ENCODE data around the gene EXOC4.
"Not testable (repeated sequence)": the region's sequence is repeated elsewhere in the genome, so short reads cannot be mapped to it uniquely, and the experiment has no call there.

The EXOC4 gene

GRCh38 chr7:133328021-133328420, 75.1 kb downstream of the EXOC4 start:
- H3K36me3 ChIP-seq (ENCODE audit: control insufficient read depth in 2 of 2, insufficient read depth in 2 of 2, low read length in 2 of 2), result peaks cover 0 to 12% of the 10 kb centered on the region in 2 donors
- H3K27ac ChIP-seq (ENCODE audit: low read depth in 2 of 2, low read length in 2 of 2); H3K4me1 ChIP-seq (ENCODE audit: control insufficient read depth in 2 of 2, insufficient read depth in 2 of 2, low read length in 2 of 2); H3K27me3 ChIP-seq (ENCODE audit: control insufficient read depth in 2 of 2, insufficient read depth in 2 of 2, low read length in 2 of 2); H3K9me3 ChIP-seq (ENCODE audit: control insufficient read depth in 2 of 2, low read length in 2 of 2); H3K9ac ChIP-seq (ENCODE audit: low read depth in 1 of 2, low read length in 2 of 2); H3K4me3 ChIP-seq (ENCODE audit: low read length in 2 of 2): not testable (repeated sequence)

GRCh38 chr7:133330085-133330484, 77.2 kb downstream of the EXOC4 start:
- Histone ChIP-seq H3K36me3 (ENCODE audit: control insufficient read depth in 2 of 2, insufficient read depth in 2 of 2, low read length in 2 of 2) (peaks cover 5 to 10% of the 10 kb centered on the region in 2 donors), H3K4me1 (ENCODE audit: control insufficient read depth in 2 of 2, insufficient read depth in 2 of 2, low read length in 2 of 2) (no peaks in the 10 kb centered on the region), H3K4me3 (ENCODE audit: low read length in 2 of 2) (no peak overlapping the region)

GRCh38 chr7:133331861-133332260, 79.0 kb downstream of the EXOC4 start:
- Histone ChIP-seq H3K9me3 (ENCODE audit: control insufficient read depth in 2 of 2, low read length in 2 of 2) (no peaks in the 10 kb centered on the region), H3K27me3 (ENCODE audit: control insufficient read depth in 2 of 2, insufficient read depth in 2 of 2, low read length in 2 of 2) (no peaks in the 10 kb centered on the region), H3K36me3 (ENCODE audit: control insufficient read depth in 2 of 2, insufficient read depth in 2 of 2, low read length in 2 of 2) (peaks cover 4 to 5% of the 10 kb centered on the region in 2 donors), H3K27ac (ENCODE audit: low read depth in 2 of 2, low read length in 2 of 2) (no peak overlapping the region), H3K9ac (ENCODE audit: low read depth in 1 of 2, low read length in 2 of 2) (no peak overlapping the region), H3K4me3 (ENCODE audit: low read length in 2 of 2) (no peak overlapping the region), H3K4me1 (ENCODE audit: control insufficient read depth in 2 of 2, insufficient read depth in 2 of 2, low read length in 2 of 2) (no peaks in the 10 kb centered on the region)

More at GRCh38 chr7:133330085-133330484, 77.2 kb downstream of the EXOC4 start:
- Histone ChIP-seq H3K9ac (ENCODE audit: low read depth in 1 of 2, low read length in 2 of 2) (no peak overlapping the region), H3K9me3 (ENCODE audit: control insufficient read depth in 2 of 2, low read length in 2 of 2) (no peaks in the 10 kb centered on the region), H3K27ac (ENCODE audit: low read depth in 2 of 2, low read length in 2 of 2) (no peak overlapping the region), H3K27me3 (ENCODE audit: control insufficient read depth in 2 of 2, insufficient read depth in 2 of 2, low read length in 2 of 2) (no peaks in the 10 kb centered on the region)

GRCh38 chr7:133339772-133340171, 86.9 kb downstream of the EXOC4 start:
- Histone ChIP-seq H3K4me3 (ENCODE audit: low read length in 2 of 2) (no peak overlapping the region), H3K4me1 (ENCODE audit: control insufficient read depth in 2 of 2, insufficient read depth in 2 of 2, low read length in 2 of 2) (no peaks in the 10 kb centered on the region), H3K9me3 (ENCODE audit: control insufficient read depth in 2 of 2, low read length in 2 of 2) (no peaks in the 10 kb centered on the region), H3K36me3 (ENCODE audit: control insufficient read depth in 2 of 2, insufficient read depth in 2 of 2, low read length in 2 of 2) (peaks cover under 1 to 6% of the 10 kb centered on the region in 2 donors), H3K27ac (ENCODE audit: low read depth in 2 of 2, low read length in 2 of 2) (no peak overlapping the region), H3K9ac (ENCODE audit: low read depth in 1 of 2, low read length in 2 of 2) (no peak overlapping the region), H3K27me3 (ENCODE audit: control insufficient read depth in 2 of 2, insufficient read depth in 2 of 2, low read length in 2 of 2) (no peaks in the 10 kb centered on the region)

GRCh38 chr7:133344275-133344674, 91.4 kb downstream of the EXOC4 start:
- Histone ChIP-seq H3K9me3 (ENCODE audit: control insufficient read depth in 2 of 2, low read length in 2 of 2) (no peaks in the 10 kb centered on the region), H3K27ac (ENCODE audit: low read depth in 2 of 2, low read length in 2 of 2) (no peak overlapping the region), H3K4me1 (ENCODE audit: control insufficient read depth in 2 of 2, insufficient read depth in 2 of 2, low read length in 2 of 2) (no peaks in the 10 kb centered on the region), H3K9ac (ENCODE audit: low read depth in 1 of 2, low read length in 2 of 2) (no peak overlapping the region), H3K27me3 (ENCODE audit: control insufficient read depth in 2 of 2, insufficient read depth in 2 of 2, low read length in 2 of 2) (no peaks in the 10 kb centered on the region), H3K4me3 (ENCODE audit: low read length in 2 of 2) (no peak overlapping the region), H3K36me3 (ENCODE audit: control insufficient read depth in 2 of 2, insufficient read depth in 2 of 2, low read length in 2 of 2) (peaks cover 0 to 2% of the 10 kb centered on the region in 2 donors)

- no peak overlapping the region for H3K27ac ChIP-seq (ENCODE audit: low read depth in 2 of 2, low read length in 2 of 2)
- H3K36me3 ChIP-seq (ENCODE audit: control insufficient read depth in 2 of 2, insufficient read depth in 2 of 2, low read length in 2 of 2), result no peaks in the 10 kb centered on the region
- no peaks in the 10 kb centered on the region for H3K27me3 ChIP-seq (ENCODE audit: control insufficient read depth in 2 of 2, insufficient read depth in 2 of 2, low read length in 2 of 2)
- H3K9ac ChIP-seq (ENCODE audit: low read depth in 1 of 2, low read length in 2 of 2), result no peak overlapping the region
- H3K4me3 ChIP-seq (ENCODE audit: low read length in 2 of 2), result no peak overlapping the region
- no peaks in the 10 kb centered on the region for H3K4me1 ChIP-seq (ENCODE audit: control insufficient read depth in 2 of 2, insufficient read depth in 2 of 2, low read length in 2 of 2)
- H3K9me3 ChIP-seq (ENCODE audit: control insufficient read depth in 2 of 2, low read length in 2 of 2), result no peaks in the 10 kb centered on the region
These were observed 93.0 kb downstream of the EXOC4 start for GRCh38 chr7:133345690-133346421.

- no peak overlapping the region for H3K4me3 ChIP-seq (ENCODE audit: low read length in 2 of 2)
- no peaks in the 10 kb centered on the region for H3K4me1 ChIP-seq (ENCODE audit: control insufficient read depth in 2 of 2, insufficient read depth in 2 of 2, low read length in 2 of 2)
- peaks cover 0 to 2% of the 10 kb centered on the region in 2 donors for H3K9me3 ChIP-seq (ENCODE audit: control insufficient read depth in 2 of 2, low read length in 2 of 2)
- H3K9ac ChIP-seq (ENCODE audit: low read depth in 1 of 2, low read length in 2 of 2), result no peak overlapping the region
- no peaks in the 10 kb centered on the region for H3K36me3 ChIP-seq (ENCODE audit: control insufficient read depth in 2 of 2, insufficient read depth in 2 of 2, low read length in 2 of 2)
- H3K27ac ChIP-seq (ENCODE audit: low read depth in 2 of 2, low read length in 2 of 2), result no peak overlapping the region
- H3K27me3 ChIP-seq (ENCODE audit: control insufficient read depth in 2 of 2, insufficient read depth in 2 of 2, low read length in 2 of 2), result no peaks in the 10 kb centered on the region
These were observed 95.4 kb downstream of the EXOC4 start for GRCh38 chr7:133348250-133348649.

GRCh38 chr7:133349101-133349500, 96.2 kb downstream of the EXOC4 start:
- Histone ChIP-seq H3K9me3 (ENCODE audit: control insufficient read depth in 2 of 2, low read length in 2 of 2) (peaks cover 0 to 2% of the 10 kb centered on the region in 2 donors), H3K36me3 (ENCODE audit: control insufficient read depth in 2 of 2, insufficient read depth in 2 of 2, low read length in 2 of 2) (no peaks in the 10 kb centered on the region), H3K4me1 (ENCODE audit: control insufficient read depth in 2 of 2, insufficient read depth in 2 of 2, low read length in 2 of 2) (no peaks in the 10 kb centered on the region), H3K4me3 (ENCODE audit: low read length in 2 of 2) (no peak overlapping the region), H3K9ac (ENCODE audit: low read depth in 1 of 2, low read length in 2 of 2) (no peak overlapping the region), H3K27me3 (ENCODE audit: control insufficient read depth in 2 of 2, insufficient read depth in 2 of 2, low read length in 2 of 2) (no peaks in the 10 kb centered on the region), H3K27ac (ENCODE audit: low read depth in 2 of 2, low read length in 2 of 2) (no peak overlapping the region)

GRCh38 chr7:133352430-133352829, 99.6 kb downstream of the EXOC4 start:
- Histone ChIP-seq H3K4me1 (ENCODE audit: control insufficient read depth in 2 of 2, insufficient read depth in 2 of 2, low read length in 2 of 2) (no peaks in the 10 kb centered on the region), H3K4me3 (ENCODE audit: low read length in 2 of 2) (no peak overlapping the region), H3K27me3 (ENCODE audit: control insufficient read depth in 2 of 2, insufficient read depth in 2 of 2, low read length in 2 of 2) (no peaks in the 10 kb centered on the region), H3K9me3 (ENCODE audit: control insufficient read depth in 2 of 2, low read length in 2 of 2) (peaks cover 0 to 2% of the 10 kb centered on the region in 2 donors), H3K27ac (ENCODE audit: low read depth in 2 of 2, low read length in 2 of 2) (no peak overlapping the region), H3K9ac (ENCODE audit: low read depth in 1 of 2, low read length in 2 of 2) (no peak overlapping the region), H3K36me3 (ENCODE audit: control insufficient read depth in 2 of 2, insufficient read depth in 2 of 2, low read length in 2 of 2) (no peaks in the 10 kb centered on the region)

GRCh38 chr7:133353775-133354174, 100.9 kb downstream of the EXOC4 start:
- Histone ChIP-seq H3K4me1 (ENCODE audit: control insufficient read depth in 2 of 2, insufficient read depth in 2 of 2, low read length in 2 of 2) (no peaks in the 10 kb centered on the region), H3K27me3 (ENCODE audit: control insufficient read depth in 2 of 2, insufficient read depth in 2 of 2, low read length in 2 of 2) (no peaks in the 10 kb centered on the region), H3K4me3 (ENCODE audit: low read length in 2 of 2) (no peak overlapping the region), H3K36me3 (ENCODE audit: control insufficient read depth in 2 of 2, insufficient read depth in 2 of 2, low read length in 2 of 2) (peaks cover 0 to 3% of the 10 kb centered on the region in 2 donors), H3K9me3 (ENCODE audit: control insufficient read depth in 2 of 2, low read length in 2 of 2) (peaks cover 0 to 2% of the 10 kb centered on the region in 2 donors), H3K9ac (ENCODE audit: low read depth in 1 of 2, low read length in 2 of 2) (no peak overlapping the region), H3K27ac (ENCODE audit: low read depth in 2 of 2, low read length in 2 of 2) (no peak overlapping the region)
